Parathyroid adenoma (tissue), 2 donors: ENCODE results near the gene EPHA4.

Experiments used
- H2AFZ ChIP-seq: fragments of 300-600 bp; sonication (generic); one replicate; pipeline ENCODE4 v1.7.0; 2017; ENCODE audit warnings: antibody characterized with exemption, mild to moderate bottlenecking
- H3K27ac ChIP-seq: fragments of 300-600 bp; sonication (generic); one replicate; pipeline ENCODE4 v1.7.0; 2017
- H3K27me3 ChIP-seq: fragments of 300-600 bp; sonication (generic); one replicate; pipeline ENCODE4 v1.7.0; 2017; ENCODE audit warnings: low read length; ENCODE audit not compliant: control insufficient read depth, insufficient read depth
- H3K36me3 ChIP-seq: fragments of 300-600 bp; sonication (generic); one replicate; pipeline ENCODE4 v1.7.0; 2017; ENCODE audit warnings: low read length; ENCODE audit not compliant: control insufficient read depth, insufficient read depth
- H3K4me1 ChIP-seq: fragments of 300-600 bp; sonication (generic); one replicate; pipeline ENCODE4 v1.7.0; 2017; ENCODE audit warnings: control low read depth
- H3K4me2 ChIP-seq: fragments of 300-600 bp; sonication (generic); one replicate; pipeline ENCODE4 v1.7.0; 2017; ENCODE audit warnings: low read length
- H3K4me3 ChIP-seq: fragments of 300-600 bp; sonication (generic); one replicate; pipeline ENCODE4 v1.7.0; 2017; ENCODE audit warnings: low read depth, low read length
- H3K79me2 ChIP-seq: fragments of 300-600 bp; sonication (generic); one replicate; pipeline ENCODE4 v1.7.0; 2017; ENCODE audit warnings: control low read depth
- H3K9ac ChIP-seq: fragments of 300-600 bp; sonication (generic); one replicate; pipeline ENCODE4 v1.7.0; 2017; ENCODE audit warnings: mild to moderate bottlenecking
- H3K9me3 ChIP-seq: fragments of 300-600 bp; sonication (generic); one replicate; pipeline ENCODE4 v1.7.0; 2017; ENCODE audit warnings: low read length; ENCODE audit not compliant: control insufficient read depth
- CTCF ChIP-seq: fragments of 300-600 bp; sonication (generic); IDR thresholded peaks from one replicate; pipeline ENCODE4 v1.7.0; 2017; ENCODE audit warnings: antibody characterized with exemption, mild to moderate bottlenecking
- donor health status: primary hyperparathyroidism.

EPHA4 gene

GRCh38 chr2:221518935-221519625 is 53.0 kb downstream of the EPHA4 start:
- Histone ChIP-seq H2AFZ (no peak overlapping the region), H3K27me3 (no peaks in the 10 kb centered on the region), H3K4me3 (no peak overlapping the region), H3K9me3 (no peaks in the 10 kb centered on the region), H3K4me1 (peaks cover 4% of the 10 kb centered on the region), H3K9ac (no peak overlapping the region), H3K4me2 (no peak overlapping the region), H3K79me2 (no peaks in the 10 kb centered on the region), H3K36me3 (no peaks in the 10 kb centered on the region), H3K27ac (no peak overlapping the region)
- TF ChIP-seq CTCF = no peak

DNA sequence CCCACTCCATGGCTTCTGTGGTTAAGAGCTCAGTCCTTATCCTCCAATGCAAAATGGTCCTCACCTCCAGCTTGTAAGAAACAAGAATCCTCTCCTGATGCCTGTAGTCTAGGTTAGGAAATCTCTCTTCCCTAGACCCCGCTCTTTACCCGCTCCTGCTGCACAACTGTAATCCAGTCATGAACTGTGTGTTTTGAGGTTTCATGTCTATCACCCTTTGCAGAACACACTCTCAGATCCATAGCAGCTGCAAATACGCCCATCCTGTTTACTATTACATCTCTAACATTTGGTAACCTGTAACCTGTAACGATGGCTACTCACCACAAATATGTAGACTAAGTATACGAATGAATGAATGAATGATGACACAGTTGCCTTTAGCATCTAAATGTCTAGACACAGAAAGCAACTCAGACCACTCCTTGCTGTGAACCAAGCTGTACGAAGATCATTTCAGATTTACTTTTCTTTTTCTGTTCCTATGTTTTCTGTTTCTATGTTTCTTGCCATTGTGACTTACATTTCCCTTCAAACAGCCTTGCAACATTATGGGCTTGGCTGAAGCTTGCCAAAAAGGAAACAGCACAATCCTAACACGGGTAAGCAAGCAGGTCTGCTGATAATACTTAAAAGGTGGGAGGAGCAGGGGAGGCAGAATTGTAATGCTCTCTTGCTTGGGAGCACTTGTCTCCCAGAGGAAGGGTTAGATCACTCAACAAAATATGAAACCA is 53.7 kb downstream of the EPHA4 start:
- Histone ChIP-seq H3K4me2 (no peak overlapping the region), H3K9me3 (no peaks in the 10 kb centered on the region), H3K36me3 (no peaks in the 10 kb centered on the region), H3K27me3 (no peaks in the 10 kb centered on the region), H2AFZ (no peak overlapping the region), H3K4me3 (no peak overlapping the region), H3K9ac (no peak overlapping the region), H3K4me1 (peaks cover 4% of the 10 kb centered on the region), H3K79me2 (no peaks in the 10 kb centered on the region), H3K27ac (no peak overlapping the region)
- TF ChIP-seq CTCF = no peak

GRCh38 chr2:221517696-221518151 is 54.4 kb downstream of the EPHA4 start:
- Histone ChIP-seq H3K79me2 (no peaks in the 10 kb centered on the region), H3K36me3 (no peaks in the 10 kb centered on the region), H3K4me3 (no peak overlapping the region), H3K27ac (no peak overlapping the region), H3K9me3 (no peaks in the 10 kb centered on the region), H2AFZ (no peak overlapping the region), H3K4me2 (no peak overlapping the region), H3K4me1 (peaks cover 4% of the 10 kb centered on the region), H3K27me3 (no peaks in the 10 kb centered on the region), H3K9ac (no peak overlapping the region)
- no peak for TF ChIP-seq CTCF

- Histone ChIP-seq H3K4me1 (peaks cover 4% of the 10 kb centered on the region), H3K36me3 (no peaks in the 10 kb centered on the region)
Measured at GRCh38 chr2:221517146-221517695, 54.9 kb downstream of the EPHA4 start.

More at GRCh38 chr2:221517146-221517695, 54.9 kb downstream of the EPHA4 start:
- no peak overlapping the region for H3K9ac ChIP-seq
- H3K4me3 ChIP-seq = no peak overlapping the region
- H2AFZ ChIP-seq = no peak overlapping the region
- no peaks in the 10 kb centered on the region for H3K9me3 ChIP-seq
- TF ChIP-seq CTCF = no peak
- no peaks in the 10 kb centered on the region for H3K79me2 ChIP-seq
- no peak overlapping the region for H3K27ac ChIP-seq
- no peak overlapping the region for H3K4me2 ChIP-seq
- no peaks in the 10 kb centered on the region for H3K27me3 ChIP-seq
